GM21786 (cell line): ENCODE results near the gene MAP1B.
"Not testable (repeated sequence)": the region's sequence is repeated elsewhere in the genome, so short reads cannot be mapped to it uniquely, and the experiment has no call there.

Experiments used
- ATAC-seq: cut with Tn5 transposase; IDR thresholded peaks from one replicate; pipeline ENCODE4 v1.9.1; 2021; ENCODE audit not compliant: unreplicated experiment

The MAP1B gene

GRCh38 chr5:72107131-72107900, at the start of gene MAP1B:
TSS of gene MAP1B (plus strand) at chr5:72107475. CDS start at chr5:72107532, 57 bp downstream.
- no peak for ATAC-seq

GRCh38 chr5:72057816-72058215, 49.5 kb upstream of the MAP1B start:
- ATAC-seq, result no peak

- ATAC-seq, result no peak
These were observed 44.0 kb upstream of the MAP1B start for GRCh38 chr5:72063219-72063819.

- no peak for ATAC-seq
These were observed 42.3 kb upstream of the MAP1B start for GRCh38 chr5:72064801-72065570.

DNA sequence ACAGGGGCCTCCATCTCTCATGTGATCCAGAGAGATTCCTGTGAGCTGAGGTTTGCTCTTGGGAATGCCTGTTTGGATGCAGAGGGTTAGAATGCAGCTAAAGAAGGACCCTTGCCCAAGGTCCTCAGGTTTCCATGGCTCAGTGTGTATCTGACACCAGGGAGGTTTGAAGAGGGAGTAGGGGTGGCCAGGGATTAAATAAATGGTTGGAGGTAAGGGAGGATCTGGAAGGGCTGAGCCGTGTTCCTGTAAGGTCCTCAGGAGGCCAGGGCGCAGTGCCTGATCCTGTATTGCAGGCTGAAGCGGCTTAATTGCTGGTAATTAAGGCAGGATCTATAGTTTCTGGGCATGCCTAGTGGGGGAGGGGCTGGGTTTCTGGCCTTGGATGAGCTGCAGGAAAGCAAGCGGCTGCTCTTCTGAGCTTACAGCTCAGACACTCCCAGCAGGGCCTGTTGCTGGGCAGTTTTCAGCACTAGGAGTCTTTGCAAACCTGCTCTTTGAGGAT, 41.5 kb upstream of the MAP1B start:
- ATAC-seq, result no peak

- ATAC-seq, result no peak
These were observed 40.6 kb upstream of the MAP1B start for GRCh38 chr5:72066705-72067107.

GRCh38 chr5:72067682-72068470, 39.4 kb upstream of the MAP1B start:
- ATAC-seq, result no peak

- ATAC-seq, result no peak
These were observed 36.7 kb upstream of the MAP1B start for GRCh38 chr5:72070529-72070928.

- no peak for ATAC-seq
These were observed 35.4 kb upstream of the MAP1B start for GRCh38 chr5:72071906-72072305.

- ATAC-seq, result no peak
These were observed 33.0 kb upstream of the MAP1B start for GRCh38 chr5:72074251-72074650.

GRCh38 chr5:72075461-72075860, 31.8 kb upstream of the MAP1B start:
- no peak for ATAC-seq

DNA sequence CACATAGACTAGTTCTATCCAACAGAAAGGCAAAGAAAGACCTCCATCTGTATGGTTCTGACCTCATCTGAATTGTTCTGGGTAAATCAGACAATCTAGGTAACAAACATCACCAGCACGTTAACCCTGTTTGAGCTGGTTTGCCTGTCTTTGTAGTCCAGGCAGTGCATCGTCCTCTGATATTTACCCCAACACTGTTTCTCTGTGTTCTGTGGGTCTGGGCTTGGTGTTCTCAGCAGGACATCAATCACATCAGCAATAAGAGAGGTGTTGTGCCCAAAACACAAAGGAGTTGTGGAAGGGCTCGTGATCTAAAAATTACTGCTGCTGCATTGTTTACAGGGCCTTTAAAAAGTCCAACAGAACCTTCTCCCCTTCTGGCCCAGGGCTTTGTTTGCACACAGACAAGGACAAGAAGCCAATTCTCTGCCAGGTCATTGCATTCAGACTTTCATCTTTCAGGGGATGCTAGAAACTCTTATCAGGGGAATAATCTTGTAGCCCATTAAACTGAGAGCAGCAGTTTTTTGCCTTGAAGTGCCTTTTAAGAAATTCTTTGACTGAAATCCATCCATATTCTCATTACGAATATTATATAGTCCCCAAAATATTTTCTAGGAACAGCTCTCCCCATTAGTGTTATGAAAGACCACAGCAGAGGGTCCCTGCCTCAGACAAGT, 30.5 kb upstream of the MAP1B start:
- no peak for ATAC-seq

- ATAC-seq, result no peak
These were observed 29.9 kb upstream of the MAP1B start for GRCh38 chr5:72077390-72077789.

DNA sequence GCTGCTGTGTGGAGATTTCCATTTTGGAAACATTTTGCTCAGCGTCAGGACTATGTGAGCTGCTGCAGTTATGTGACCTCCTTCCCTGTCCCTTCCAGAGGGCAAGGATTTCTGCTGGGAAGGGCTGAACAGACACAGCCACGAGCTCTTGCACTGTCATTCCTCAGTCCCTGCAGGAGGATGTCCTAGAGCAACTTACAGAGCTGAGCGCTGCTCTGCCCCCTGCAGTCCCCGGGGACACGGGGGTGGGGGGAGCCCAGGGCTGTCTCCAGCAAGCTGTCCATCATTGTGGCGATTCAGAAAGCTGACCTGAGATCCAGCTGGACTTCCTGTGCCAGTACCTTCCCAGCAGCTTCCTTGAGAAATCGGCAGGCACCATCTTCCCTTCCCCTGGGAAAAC, 28.0 kb upstream of the MAP1B start:
- no peak for ATAC-seq

GRCh38 chr5:72082048-72082447, 25.2 kb upstream of the MAP1B start:
- ATAC-seq, result no peak

- no peak for ATAC-seq
These were observed 22.4 kb upstream of the MAP1B start for GRCh38 chr5:72084876-72085275.

DNA sequence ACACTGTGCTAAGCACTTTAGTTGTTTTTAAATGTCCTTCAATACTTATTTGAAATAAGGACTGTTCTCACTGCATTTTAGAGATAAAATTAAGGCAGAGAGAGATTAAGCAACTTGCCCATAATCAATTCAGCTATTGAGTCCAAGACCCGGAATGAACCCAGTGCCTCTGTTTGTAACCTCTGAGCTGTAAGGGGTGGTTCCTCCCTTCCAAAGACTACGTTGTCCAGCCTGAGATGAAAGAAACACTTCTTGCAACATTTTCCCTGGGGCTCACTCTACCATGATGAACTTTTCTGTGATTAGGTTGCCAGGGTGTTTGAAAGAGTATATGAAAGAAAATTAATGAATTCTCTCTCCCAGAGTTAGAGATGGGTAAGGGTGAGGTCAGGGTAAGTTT, 22.0 kb upstream of the MAP1B start:
- no peak for ATAC-seq

DNA sequence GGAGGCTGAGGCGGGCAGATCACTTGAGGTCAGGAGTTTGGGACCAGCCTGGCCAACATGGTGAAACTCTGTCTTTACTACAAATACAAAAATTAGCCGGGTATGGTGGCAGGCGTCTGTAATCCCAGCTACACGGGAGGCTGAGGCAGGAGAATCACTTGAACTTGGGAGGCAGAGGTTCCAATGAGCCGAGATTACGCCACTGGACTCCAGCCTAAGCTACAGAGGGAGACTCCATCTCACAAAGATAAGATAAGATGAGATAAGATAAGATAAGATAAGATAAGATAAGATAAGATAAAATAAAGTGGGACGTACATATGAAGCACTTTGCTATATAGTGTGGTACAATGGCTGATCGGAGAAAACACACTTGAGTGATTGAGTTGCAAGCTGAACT, 17.6 kb upstream of the MAP1B start:
- ATAC-seq, result not testable (repeated sequence)

- no peak for ATAC-seq
These were observed 15.2 kb upstream of the MAP1B start for GRCh38 chr5:72092074-72092473.

DNA sequence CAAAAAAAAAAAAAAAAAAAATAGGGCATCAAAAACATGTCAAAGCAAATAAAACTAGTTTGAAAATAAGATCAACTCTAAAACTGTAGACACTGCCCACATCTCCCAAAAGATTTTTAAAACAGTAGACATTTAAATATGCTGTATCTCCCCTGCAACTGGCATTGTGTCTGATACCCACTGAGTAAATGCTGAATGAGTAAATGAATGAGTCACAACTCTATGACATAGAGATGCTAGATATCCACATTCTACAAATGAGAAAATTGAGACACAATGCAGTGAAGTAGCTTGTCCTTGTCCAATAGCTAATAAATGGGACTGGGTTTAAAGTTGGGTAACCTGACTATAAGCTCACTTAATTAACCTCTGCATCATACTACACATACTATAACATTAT, 14.1 kb upstream of the MAP1B start:
- no peak for ATAC-seq
